ENCODE data around the gene ETS1.

GRCh38 chr11:128434818-128435217, 152.5 kb downstream of the ETS1 start:
- TF ChIP-seq, protein P1, sequence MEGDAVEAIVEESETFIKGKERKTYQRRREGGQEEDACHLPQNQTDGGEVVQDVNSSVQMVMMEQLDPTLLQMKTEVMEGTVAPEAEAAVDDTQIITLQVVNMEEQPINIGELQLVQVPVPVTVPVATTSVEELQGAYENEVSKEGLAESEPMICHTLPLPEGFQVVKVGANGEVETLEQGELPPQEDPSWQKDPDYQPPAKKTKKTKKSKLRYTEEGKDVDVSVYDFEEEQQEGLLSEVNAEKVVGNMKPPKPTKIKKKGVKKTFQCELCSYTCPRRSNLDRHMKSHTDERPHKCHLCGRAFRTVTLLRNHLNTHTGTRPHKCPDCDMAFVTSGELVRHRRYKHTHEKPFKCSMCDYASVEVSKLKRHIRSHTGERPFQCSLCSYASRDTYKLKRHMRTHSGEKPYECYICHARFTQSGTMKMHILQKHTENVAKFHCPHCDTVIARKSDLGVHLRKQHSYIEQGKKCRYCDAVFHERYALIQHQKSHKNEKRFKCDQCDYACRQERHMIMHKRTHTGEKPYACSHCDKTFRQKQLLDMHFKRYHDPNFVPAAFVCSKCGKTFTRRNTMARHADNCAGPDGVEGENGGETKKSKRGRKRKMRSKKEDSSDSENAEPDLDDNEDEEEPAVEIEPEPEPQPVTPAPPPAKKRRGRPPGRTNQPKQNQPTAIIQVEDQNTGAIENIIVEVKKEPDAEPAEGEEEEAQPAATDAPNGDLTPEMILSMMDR (IDR thresholded peaks at IDR 0.05; ENCODE audit: borderline replicate concordance, extremely low read depth, low read length, poor library complexity, severe bottlenecking) = no peak
- TF ChIP-seq EZH2 (IDR thresholded peaks at IDR 0.05; ENCODE audit: borderline replicate concordance, low read depth, low read length, severe bottlenecking) = no peak

Data from DND-41 (cell line).